Ramos (cell line): ENCODE results near the gene ATP5F1D.

Source experiments
- in situ Hi-C: fragments of 300-500 bp; cut with MboI; formaldehyde crosslinking; loops from one replicate; pipeline ENCODE4 v1.14.3; 2022; ENCODE audit warnings: low sequenced_read_pairs; ENCODE audit not compliant: unreplicated experiment

Gene ATP5F1D

GRCh38 chr19:1256646-1257474 is 15.3 kb downstream of the ATP5F1D start:
- in situ Hi-C loops: no loop called here

- in situ Hi-C loops: no loop called here
These were observed 16.1 kb downstream of the ATP5F1D start for GRCh38 chr19:1257475-1258162.

- in situ Hi-C loops: no loop called here
These were observed 16.6 kb downstream of the ATP5F1D start for GRCh38 chr19:1258163-1258492.

GRCh38 chr19:1258707-1259205 is 17.2 kb downstream of the ATP5F1D start:
- in situ Hi-C loops: no loop called here

- in situ Hi-C loops: no loop called here
These were observed 17.8 kb downstream of the ATP5F1D start for GRCh38 chr19:1259206-1259875.

- in situ Hi-C loops: no loop called here
These were observed 18.6 kb downstream of the ATP5F1D start for GRCh38 chr19:1259876-1260748.

- in situ Hi-C loops: no loop called here
These were observed 19.4 kb downstream of the ATP5F1D start for GRCh38 chr19:1260749-1261537.

- in situ Hi-C loops: no loop called here
These were observed 19.9 kb downstream of the ATP5F1D start for GRCh38 chr19:1261538-1261797.

- in situ Hi-C loops: no loop called here
These were observed 20.5 kb downstream of the ATP5F1D start for GRCh38 chr19:1261798-1262622.

GRCh38 chr19:1262623-1263123 is 21.1 kb downstream of the ATP5F1D start:
- in situ Hi-C loops: no loop called here

- in situ Hi-C loops: no loop called here
These were observed 21.6 kb downstream of the ATP5F1D start for GRCh38 chr19:1263188-1263587.

- in situ Hi-C loops: no loop called here
These were observed 23.5 kb downstream of the ATP5F1D start for GRCh38 chr19:1264801-1265614.

GRCh38 chr19:1265615-1266128 is 24.1 kb downstream of the ATP5F1D start:
- in situ Hi-C loops: no loop called here

- in situ Hi-C loops: no loop called here
These were observed 24.8 kb downstream of the ATP5F1D start for GRCh38 chr19:1266129-1266915.

GRCh38 chr19:1266916-1267476 is 25.4 kb downstream of the ATP5F1D start:
- in situ Hi-C loops: no loop called here

GRCh38 chr19:1267477-1268225 is 26.1 kb downstream of the ATP5F1D start:
- in situ Hi-C loops: no loop called here
